T-helper 2 cell (primary cell): ENCODE results near the gene FKBP3.
"Not testable (repeated sequence)": the region's sequence is repeated elsewhere in the genome, so short reads cannot be mapped to it uniquely, and the experiment has no call there.

Experiments
- DNase-seq, 5 experiments: peaks; one replicate each; pipeline versions ENCODE4 v3.0.0 to v3.0.0-alpha.2; 2012 to 2022

Gene FKBP3

DNA sequence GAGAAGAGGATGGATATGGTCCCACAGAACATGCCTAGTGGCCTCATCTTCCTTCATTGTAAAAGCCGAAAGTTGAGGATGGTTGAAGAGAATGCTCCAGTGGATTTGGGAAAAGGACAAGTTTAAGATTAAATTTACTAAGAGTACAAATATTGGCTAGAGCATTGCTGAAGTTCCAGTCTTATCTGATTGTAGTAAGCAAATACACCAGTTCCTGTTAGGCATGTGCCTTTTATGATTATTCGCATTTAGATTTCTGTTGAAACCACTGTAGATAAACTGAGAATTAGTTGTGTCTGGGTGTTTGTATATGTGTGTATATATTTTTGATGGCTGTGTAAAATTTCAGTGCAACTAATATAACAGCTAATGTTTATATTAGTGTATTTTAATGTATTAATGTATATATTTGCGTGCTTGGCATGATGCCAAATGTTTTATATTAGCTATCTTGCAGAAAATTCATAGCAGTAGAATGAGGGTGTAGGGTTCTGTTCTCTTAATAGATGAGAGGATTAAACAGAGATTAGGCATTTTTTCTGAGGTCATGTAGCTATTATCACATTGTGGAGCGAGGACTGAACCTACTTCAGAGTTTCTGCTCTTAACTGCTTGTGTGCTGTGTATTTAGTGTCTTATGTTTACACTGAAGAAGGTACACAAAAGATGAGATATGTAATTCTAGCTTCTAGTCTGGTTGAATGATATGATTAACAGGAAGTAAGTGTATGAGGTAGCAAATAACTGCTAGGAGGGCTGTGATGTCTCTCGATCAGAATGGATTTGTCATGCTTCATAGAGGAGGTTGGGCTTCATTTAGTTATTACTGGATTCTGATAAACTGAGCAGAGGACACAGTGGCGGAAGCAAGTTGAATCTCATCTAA, 21.1 kb downstream of the FKBP3 start:
- peak in 1 of 5 experiments; percentile 60 for DNase-seq

DNA sequence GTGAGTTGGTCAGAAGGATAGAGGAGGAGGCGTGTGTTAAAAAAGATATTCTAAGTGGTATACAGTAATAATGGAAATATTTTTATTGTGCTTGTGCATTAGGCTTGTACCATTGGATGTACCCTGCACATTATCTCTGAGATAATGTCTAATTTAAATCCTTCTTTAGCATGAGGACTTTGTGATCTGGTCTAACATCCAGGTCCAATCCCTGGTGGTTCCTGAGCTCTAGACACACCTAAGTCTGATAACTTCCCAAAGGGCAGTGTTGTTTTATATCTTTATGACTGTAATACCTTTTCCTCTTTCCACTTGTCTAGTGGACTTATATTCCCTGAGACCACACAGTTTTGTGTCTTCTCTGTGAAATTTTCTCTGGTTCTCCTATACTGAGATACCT, 29.7 kb downstream of the FKBP3 start:
- DNase-seq, result no peak

DNA sequence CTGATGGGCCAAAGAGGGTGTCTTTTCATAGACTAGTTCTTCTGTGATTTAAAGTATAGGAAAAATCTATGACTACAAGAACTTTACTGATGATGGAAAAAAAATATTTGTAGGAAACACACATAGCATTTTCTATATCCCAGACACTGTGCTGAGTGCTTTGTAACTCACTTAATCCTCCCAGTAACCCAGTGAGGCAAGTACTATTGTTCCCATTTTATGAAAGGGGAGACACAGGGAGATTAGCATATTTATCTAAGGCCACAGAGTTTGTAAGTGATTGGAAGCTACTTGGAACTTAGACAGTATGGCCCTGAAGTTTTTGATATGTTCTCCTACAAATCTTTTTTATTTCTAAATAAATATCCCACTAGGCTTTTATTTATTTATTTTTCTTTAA, 30.5 kb downstream of the FKBP3 start:
- no peak for DNase-seq

DNA sequence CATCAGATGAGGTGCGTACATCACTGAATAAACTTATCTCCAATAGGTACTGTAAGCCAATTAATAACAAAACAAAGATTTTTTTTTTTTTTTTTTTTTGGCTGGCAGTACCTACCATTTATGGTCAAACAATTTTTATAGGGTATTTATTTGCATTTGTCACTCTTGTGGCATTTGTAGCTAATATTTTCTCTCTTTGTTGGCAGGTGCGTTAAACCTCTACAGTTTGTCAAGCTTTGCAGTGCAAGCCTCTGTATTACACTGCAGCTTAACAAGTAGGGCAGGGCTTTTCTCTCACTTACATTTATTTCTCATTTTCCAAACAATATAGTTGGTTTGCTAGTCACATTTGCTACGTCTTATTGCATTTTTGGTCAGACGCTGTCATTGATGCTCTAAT, 38.1 kb downstream of the FKBP3 start:
- no peak for DNase-seq

DNA sequence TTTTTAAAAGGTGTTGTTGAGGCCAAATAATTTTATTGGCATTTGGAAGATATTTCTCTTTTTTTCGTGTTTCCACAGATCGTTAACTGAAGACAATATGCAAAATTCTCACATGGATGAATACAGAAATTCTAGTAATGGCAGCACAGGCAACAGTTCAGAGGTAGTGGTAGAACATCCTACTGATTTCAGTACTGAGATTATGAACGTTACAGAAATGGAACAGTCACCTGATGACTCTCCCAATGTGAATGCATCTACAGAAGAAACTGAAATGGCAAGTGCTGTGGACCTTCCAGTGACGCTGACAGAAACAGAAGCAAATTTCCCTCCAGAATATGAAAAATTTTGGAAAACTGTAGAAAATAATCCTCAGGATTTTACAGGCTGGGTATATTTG, 39.1 kb downstream of the FKBP3 start:
- DNase-seq, result no peak

DNA sequence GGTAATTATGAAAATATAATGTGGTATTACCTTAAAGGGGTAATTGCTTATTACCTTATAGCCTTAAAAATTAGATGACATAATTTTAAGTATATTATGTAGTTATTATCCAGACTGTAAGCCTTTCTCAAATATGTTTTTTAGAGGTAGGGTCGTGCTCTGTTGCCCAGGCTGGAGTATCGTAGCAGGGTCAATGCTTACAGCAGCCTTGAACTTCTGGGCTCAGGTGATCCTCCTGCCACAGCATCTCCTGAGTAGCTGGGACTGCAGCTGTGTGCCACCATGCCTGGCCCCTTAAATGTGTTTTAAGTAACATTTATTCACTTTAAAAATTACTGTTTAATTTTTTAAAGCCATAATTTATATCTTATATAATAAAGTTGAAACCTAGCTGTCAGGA, 40.0 kb downstream of the FKBP3 start:
- no peak for DNase-seq

DNA sequence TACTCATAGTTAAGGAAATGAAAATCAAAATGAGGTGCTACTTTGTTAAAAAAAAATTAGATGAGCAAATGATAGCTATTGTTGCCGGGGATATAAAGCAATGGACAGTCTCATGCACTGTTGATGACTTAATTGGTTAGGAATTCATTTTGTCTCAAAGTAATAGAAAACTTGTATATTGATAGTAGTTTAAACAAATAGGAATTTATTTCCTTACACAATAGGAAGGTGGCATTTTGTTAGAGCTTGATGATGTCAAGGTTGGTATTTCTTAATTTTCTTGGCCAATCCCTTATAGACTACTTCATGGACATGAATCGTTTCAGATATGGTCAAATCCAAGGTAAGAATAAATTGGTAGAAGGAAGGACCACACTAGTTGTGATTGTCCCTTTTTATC, 42.6 kb downstream of the FKBP3 start:
- DNase-seq, result no peak

DNA sequence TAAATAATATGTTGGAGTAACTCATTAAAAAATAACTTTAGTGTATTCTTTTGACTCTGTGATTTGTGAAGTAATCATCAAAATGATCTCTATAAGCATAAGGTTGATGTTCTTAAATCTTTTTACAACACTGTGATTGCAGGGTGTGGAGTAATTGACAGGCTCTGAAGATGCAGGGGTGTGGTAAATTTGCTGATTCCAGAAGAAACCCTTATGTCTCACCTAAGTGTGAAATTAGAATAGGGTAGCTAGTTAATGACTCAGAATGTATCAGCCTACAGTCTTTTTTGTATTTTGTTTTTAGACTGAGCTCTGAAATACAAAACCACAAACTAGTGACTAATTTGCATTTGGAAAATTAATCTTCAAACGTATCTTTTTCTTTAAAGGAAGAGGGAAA, 44.5 kb downstream of the FKBP3 start:
- peak in 1 of 5 experiments; percentile 82 for DNase-seq

DNA sequence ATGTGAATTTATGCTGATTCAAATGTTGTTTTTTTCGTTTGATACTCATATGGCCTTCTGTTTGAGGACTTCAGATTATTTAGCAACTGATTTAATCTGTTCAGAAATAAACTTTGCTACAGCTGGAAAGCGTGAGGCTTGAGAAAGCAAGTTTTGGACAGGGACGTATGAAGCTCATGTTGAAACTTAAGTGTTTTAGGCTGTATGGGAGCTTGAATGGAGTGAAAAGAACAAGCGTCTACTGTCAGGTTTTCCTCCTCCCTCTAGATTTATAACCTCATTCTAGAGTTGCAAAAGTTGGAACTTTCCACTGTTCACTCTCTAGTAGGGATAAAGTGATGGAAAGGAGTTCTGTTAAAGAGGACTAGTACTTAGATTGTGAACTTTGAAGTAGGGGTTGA, 49.3 kb downstream of the FKBP3 start:
- DNase-seq, result peak in 1 of 5 experiments; percentile 34

DNA sequence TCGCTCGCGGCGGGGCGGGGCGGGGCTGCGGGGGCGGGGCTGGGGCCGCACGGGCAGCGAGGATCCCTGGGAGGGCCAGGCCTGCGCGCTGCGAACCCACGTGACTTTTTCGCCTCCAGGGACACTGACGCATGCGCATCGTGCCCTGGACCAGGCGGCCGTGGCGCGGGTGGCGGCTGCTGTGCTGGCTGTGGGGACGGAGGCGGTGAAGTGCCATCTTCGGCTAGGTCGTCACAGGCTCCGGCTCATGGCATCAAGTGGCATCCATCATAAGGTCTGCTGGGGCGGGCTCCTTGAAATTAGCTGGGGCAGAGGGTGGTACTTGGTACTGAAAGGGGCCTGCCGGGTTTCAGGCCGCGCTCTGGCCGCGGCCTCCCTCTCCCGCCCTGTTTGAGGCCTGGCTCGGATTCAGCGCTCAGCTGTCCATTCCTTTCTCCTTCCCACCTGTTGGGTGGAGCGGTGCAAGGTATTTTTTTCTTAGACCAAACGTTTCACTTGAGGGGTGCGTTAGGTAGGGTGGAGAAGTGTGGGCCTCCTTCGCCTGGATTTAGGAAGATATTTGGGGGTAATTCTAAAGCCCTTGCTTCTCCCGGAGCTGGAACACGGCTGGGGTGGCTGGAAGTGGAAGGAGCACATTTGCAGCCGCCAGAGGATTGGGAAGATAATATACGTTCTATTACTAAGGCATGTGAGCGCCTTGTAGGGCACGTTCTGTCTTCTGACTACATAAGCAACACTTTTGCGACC, 50.1 kb downstream of the FKBP3 start, which contains the start of gene PRPF39:
Gene PRPF39 (plus strand): TSS at position 141 of the 747 bp plus-strand sequence. CDS start 11,124 bp downstream, outside the sequence.
- peak; percentile 91 to 97 (median 94) for DNase-seq

DNA sequence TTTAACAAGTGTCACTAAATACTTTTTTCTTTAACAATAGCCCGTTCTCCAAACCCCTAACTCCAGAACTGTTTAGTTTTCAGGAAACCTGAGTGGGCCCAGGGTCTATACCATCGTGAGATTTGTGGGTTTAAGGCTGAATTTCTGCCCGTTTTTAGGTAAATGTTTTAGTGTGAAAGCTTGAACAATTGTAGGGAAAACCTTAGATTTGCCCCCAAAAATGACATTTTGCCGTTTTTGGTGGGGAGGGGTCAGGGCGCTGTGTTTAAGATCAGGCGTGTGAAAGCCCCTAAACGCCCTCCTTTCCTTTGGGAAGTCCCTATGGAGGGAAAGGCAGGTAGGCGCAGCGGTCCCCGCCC, 50.7 kb downstream of the FKBP3 start:
- no peak for DNase-seq

DNA sequence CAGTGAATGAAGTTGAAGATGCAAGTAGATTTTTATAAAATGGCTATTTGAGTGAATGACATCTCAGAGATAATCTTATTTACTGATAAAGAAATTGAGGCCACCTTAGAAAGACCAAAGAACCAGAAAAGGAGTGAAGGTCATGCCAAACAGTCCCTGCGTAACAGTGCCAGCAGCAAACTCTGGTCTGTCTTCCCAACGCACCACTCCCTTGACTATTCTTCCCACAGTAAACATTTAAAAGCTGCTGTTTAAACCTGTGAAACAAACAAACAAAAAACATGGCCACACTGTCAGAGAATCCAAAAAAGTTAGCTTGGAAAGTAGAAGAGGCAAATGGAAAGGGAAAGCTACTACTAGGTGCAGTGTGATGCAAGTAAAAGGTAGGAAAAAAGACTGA, 51.9 kb downstream of the FKBP3 start:
- DNase-seq, result no peak

DNA sequence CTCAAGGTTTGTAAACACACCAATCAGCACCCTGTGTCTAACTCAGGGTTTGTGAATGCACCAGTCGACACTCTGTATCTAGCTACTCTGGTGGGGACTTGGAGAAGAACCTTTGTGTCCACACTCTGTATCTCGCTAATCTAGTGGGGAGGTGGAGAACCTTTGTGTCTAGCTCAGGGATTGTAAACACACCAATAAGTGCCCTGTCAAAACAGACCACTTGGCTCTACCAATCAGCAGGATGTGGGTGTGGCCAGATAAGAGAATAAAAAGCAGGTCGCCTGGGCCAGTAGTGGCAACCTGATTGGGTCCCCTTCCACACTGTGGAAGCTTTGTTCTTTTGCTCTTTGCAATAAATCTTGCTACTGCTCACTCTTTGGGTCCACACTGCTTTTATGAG, 53.2 kb downstream of the FKBP3 start:
- not testable (repeated sequence) for DNase-seq

DNA sequence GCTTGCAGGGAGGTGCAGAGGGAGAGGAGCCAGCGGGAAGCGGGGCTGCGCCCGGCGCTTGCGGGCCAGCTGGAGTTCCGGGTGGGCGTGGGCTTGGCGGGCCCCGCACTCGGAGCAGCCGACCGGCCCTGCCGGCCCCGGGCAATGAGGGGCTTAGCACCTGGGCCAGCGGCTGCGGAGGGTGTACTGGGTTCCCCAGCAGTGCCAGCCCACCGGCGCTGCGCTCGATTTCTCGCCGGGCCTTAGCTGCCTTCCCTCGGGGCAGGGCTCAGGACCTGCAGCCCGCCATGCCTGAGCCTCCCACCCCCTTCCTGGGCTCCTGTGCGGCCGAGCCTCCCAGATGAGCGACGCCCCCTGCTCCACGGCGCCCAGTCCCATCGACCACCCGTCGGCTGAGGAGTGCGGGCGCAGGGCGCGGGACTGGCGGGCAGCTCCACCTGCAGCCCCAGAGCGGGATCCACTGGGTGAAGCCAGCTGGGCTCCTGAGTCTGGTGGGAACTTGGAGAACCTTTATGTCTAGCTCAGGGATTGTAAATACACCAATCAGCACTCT, 53.8 kb downstream of the FKBP3 start:
- DNase-seq, result not testable (repeated sequence)

DNA sequence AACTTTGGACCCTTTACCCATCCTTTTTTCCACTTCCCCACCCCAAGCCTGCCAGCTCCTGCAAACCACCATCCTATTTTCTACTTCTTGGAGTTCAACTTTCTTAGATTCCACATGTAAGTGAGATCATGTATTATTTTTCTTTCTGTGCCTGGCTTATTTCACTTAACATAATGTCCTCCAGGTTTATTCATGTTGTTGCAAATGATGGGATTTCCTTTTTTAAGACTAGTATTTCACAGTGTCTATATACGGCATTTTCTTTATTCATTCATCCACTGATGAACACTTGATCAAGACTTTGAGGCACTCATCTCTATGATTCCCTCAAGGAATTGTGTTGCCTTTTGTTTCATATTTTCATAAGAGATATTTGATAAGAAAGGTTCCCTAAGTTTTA, 56.0 kb downstream of the FKBP3 start:
- no peak for DNase-seq

DNA sequence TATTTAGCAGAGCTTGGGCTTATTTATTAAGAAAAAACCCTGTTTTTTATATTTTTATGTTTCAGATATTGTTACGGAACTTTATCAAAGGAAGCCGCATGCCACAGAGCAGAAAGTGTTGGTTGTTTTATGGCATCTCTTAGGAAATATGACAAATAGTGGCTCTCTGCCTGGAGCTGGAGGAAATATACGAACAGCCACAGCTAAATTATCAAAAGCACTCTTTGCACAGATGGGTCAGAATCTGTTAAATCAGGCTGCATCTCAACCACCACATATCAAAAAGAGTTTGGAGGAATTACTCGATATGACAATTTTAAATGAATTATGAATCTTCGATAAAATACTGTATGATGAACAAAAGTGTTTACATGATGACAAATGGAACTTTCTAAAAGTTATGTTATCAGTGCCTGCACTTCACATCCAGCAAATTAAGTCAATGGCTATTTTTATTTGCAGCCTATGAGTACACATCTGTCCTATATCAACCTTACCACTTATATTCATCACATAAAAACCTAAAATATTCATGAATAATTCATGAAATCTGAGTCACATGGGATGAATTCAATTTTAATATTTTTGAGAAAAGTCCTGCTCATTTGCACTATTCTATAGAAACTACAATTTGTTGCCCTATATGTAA, 60.9 kb downstream of the FKBP3 start:
- DNase-seq, result no peak

DNA sequence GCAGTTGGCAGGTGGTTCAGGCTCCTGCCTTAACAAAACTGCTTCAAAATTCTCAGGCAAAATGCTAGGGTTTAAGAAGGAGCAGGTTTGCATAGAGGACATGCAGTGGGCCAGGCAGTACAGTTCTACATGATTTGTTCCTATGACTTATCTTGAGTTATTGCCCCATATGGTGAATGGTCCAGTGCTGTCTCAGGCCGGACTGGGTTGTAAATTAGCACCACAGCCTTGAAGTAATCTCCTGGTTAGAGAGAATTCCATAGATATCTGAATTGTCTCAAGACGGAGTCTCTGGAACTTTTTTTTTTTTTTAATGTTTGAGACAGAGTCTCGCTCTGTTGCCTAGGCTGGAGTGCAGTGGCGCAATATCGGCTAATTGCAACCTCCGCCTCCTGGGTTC, 62.2 kb downstream of the FKBP3 start:
- no peak for DNase-seq

DNA sequence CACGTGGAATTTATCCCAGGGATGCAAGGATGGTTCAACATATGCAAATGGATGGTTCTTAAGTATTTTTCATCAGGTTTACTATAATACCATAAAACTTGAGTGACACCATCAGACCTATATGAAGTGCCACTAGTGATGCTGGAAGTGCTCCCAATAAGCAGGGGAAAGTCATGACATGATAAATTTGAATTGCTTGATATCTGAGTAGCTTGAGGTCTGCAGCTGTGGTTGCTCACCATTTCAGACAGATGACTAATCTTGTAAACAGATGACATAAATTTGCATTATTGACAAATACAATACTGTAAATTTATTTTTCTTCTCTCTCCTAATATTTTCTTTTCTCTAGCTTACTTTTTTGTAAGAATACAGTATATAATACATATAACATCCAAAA, 64.1 kb downstream of the FKBP3 start:
- DNase-seq, result peak in 1 of 5 experiments; percentile 24

DNA sequence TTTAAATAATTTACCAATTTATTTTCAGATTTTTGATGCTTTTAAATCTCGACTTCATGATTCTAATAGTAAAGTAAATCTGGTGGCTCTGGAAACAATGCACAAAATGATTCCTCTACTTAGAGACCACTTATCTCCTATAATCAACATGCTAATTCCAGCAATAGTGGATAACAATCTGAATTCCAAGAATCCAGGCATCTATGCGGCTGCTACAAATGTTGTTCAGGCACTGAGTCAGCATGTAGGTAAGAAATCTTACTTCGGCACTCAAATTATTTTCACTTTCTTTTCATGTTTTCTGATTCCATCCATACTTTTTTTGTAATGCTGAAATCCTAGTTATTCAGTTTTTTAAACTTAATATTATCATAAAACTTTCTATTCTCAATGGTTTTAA, 65.9 kb downstream of the FKBP3 start:
- peak in 1 of 5 experiments; percentile 58 for DNase-seq

DNA sequence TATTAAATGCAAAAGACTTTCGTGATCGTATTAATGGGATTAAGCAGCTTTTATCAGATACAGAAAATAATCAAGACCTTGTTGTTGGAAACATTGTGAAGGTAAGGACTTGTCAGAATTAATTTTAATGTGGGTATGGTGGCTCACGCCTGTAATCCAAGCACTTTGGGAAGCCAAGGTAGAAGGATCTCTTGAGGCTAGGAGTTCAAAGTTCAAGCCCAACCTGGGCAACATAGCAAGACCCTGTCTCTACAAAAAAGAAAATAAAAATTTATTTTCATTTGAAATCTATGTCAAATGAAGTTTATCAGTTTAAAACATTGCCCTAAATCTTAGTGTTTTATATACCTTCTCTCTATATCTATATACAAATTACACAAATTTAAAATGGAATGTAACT, 67.6 kb downstream of the FKBP3 start:
- DNase-seq, result no peak

DNA sequence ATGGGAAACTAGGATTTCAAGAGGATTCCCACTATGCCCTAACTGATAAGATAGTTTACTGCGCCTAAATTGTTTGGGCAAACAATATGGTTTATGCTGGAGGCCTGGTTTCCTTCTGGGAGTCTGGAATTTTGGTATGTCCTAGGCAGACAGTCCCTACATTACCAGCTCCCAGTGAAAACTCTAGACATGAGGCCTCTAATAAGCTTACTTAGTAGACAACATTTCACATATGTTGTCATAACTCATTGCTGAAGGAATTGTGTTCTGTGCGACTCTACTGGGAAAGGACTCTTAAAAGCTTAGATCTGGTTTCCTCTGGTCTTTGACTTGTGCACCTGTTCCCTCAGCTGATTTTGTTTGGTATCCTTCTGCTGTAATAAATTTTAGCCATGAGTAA, 68.3 kb downstream of the FKBP3 start:
- DNase-seq, result no peak
